CD4-positive, alpha-beta T cell treated with Interferon alpha-2 for 1 hour (primary cell): ENCODE measurements around the gene HAP1.
"Not testable (repeated sequence)": the region's sequence is repeated elsewhere in the genome, so short reads cannot be mapped to it uniquely, and the experiment has no call there.

Source experiments
- DNase-seq, 2 donors: peaks; one replicate each; pipeline ENCODE4 v3.0.0-alpha.2; 2020 to 2022

Gene HAP1

DNA sequence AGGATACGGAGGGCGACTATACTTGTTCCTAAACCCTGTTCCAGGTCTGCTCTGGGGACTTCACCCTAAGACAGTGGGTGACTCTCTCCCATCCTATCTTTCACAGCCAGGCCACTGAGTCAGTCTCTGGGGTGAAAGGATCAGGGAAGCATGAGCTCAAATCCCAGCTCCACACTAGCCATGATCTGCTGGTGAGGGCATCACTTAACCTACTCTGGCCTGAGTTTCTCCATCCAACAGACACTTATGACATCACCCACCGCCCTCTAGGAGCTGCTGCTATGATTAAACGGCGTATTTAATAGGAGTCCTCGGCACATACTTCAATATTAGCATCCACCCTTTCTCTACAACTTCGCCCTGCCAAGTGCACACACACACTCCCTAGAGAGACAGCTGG lies 12.2 kb downstream of the HAP1 start:
- DNase-seq: no peak

GRCh38 chr17:41718287-41718645 lies 16.2 kb downstream of the HAP1 start:
- DNase-seq: no peak

DNA sequence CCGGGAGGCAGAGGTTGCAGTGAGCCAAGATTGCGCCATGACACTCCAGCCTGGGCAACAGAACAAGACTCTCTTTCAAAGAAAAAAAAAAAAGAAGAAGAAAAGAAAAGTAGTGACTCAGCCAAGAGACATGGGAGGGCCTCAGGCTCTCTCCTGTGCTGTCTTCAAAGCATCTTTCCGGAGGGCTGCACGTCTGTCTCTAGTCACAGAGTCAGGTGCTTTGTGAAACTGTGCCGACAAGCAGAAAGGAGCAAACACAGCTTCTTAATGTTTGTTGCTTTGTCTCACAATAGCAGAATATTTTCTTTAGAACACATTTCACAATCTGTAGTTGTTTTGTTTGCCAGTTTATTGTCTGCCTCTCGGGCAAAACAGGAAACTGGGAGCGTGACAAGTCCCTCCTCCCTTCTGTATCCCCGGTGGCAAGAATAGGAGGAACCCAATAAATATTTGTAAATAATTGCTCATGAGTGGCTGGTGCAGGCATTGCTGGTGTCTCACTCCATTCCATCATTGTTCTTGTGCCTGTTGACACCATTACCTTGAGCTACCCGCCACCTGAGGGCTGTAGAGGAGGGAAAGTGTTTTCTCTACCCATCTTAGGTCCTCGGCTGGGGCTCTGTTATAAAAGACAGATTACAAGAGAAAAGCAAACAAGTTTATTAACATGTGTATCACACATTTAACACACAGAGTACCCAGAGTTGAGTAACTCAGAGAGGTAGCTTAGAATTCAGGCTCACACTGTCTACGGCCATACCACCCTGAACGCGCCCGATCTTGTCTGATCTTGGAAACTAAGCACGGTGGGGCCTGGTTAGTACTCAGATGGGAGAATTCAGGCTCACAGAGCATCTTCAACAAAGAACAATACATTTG lies 16.8 kb downstream of the HAP1 start:
- DNase-seq: no peak

DNA sequence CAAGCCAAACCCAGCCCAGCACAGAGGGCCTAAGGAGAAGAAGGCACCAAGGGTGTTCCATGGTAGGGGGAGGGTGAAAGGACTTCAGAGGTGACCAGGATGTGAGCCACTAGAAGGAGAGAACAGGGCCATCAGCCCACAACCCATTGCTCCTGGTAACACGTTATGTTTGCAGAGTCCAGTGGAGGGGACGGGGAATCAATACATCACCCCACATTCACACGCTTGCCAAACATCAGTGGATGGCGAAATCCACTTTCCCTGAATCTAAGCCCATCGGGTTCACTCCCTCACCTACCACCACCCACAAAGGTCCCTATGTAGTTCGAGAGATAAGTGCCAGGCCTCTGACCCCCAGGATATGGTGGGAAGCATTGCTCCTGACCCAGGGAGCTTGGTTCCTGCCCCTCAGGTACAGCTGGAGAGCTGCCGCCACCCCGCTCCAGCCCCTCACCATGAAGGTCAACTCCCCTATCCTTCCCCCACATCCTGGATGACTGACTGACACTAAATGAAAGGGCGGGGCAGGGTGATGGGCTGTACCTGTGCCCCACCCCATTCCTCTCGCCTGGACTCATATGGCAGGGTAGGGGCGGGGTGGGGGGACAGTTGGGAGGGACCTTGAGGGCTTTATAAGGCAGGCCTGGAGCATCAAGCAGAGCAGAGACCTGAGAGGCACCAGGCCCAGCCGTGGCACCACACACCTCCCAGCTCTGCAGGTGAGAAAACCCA lies 22.6 kb downstream of the HAP1 start, which contains the start of gene GAST:
Gene GAST, plus strand, starts transcription at position 663 of the 732 bp plus-strand sequence. CDS start 3,106 bp downstream, outside the sequence.
- no peak for DNase-seq

- no peak for DNase-seq
These were observed 23.9 kb downstream of the HAP1 start for GRCh38 chr17:41710472-41711090.

- no peak for DNase-seq
These were observed 26.4 kb downstream of the HAP1 start for GRCh38 chr17:41707803-41708669.

DNA sequence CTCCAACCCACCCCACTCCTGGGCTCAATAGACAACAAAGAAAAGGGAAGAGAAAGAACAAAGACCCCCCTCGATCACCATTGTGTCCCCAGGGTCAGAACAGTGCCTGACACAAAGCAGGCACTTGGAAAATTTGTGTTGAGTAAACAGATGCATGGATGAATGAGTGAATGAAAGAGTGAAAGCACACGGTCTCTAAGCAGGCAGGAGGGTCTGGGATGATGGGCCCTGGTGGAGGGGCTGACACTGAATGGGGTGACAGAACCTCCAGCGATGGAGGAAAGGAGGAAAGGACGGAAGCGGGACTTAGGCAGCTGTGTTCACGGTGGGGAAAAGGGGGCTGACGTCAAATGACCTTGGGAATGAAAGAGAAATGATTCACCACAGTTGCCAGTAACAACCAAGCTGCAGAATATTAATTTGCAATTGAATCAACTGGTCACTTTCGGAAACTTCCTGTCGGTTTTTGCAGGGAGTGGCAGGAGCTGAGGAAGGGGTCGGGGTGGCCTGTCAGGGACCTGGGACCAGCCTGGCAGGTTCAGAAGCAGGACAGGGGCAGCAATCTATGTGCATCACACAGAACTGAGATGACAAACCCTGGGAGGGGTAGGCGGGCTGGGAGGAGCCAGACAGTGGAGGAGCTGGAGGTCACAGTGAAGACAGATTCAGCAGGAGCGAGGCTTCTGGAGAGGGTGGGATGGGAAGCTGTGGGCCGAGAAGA lies 29.0 kb downstream of the HAP1 start:
- no peak for DNase-seq

DNA sequence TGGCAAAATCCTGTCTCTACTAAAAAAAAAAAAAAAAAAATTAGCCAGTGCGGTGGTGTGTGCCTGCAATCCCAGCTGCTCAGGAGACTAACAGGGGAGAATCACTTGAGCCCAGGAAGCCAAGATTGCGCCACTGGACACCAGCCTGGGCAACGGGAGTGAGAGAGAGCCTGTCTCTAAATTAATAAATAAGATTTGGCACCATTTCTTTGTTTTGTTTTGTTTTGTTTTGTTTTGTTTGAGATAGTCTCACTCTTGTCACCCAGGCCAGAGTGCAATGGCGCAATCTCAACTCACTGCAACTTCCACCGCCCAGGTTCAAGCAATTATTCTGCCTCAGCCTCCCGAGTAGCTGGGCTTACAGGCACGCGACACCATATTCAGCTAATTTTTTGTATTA lies 31.7 kb downstream of the HAP1 start:
- DNase-seq: no peak

- not testable (repeated sequence) for DNase-seq
These were observed 33.6 kb downstream of the HAP1 start for GRCh38 chr17:41700843-41701242.

- no peak for DNase-seq
These were observed 37.1 kb downstream of the HAP1 start for GRCh38 chr17:41697122-41697962.

- DNase-seq: peak; percentile 78 to 85
These were observed 38.3 kb downstream of the HAP1 start for GRCh38 chr17:41695954-41696757.

DNA sequence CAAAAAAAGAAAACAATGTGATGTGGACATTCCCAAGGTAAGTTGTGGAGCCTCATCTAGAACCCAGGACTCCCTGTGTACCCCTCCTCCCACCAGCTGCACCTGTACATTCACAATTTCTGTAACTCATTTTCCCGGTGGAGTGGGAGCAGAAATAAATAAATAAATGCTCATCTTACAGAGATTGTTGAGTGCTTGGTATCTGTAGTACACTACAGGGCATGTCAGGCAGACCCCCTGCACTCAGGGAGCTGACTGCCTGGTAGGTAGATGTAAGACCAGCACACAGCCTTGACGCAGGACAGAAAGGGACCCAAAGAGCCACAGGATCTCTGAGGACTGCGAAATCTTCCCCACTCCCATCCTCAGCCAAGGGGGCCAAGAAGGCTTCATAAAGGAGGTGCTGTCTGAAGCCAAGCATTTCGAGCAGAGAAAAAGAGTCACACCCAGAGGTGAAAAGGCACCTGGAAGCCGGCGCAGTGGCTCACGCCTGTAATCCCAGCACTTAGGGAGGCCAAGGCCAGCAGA lies 39.2 kb downstream of the HAP1 start:
- DNase-seq: no peak

DNA sequence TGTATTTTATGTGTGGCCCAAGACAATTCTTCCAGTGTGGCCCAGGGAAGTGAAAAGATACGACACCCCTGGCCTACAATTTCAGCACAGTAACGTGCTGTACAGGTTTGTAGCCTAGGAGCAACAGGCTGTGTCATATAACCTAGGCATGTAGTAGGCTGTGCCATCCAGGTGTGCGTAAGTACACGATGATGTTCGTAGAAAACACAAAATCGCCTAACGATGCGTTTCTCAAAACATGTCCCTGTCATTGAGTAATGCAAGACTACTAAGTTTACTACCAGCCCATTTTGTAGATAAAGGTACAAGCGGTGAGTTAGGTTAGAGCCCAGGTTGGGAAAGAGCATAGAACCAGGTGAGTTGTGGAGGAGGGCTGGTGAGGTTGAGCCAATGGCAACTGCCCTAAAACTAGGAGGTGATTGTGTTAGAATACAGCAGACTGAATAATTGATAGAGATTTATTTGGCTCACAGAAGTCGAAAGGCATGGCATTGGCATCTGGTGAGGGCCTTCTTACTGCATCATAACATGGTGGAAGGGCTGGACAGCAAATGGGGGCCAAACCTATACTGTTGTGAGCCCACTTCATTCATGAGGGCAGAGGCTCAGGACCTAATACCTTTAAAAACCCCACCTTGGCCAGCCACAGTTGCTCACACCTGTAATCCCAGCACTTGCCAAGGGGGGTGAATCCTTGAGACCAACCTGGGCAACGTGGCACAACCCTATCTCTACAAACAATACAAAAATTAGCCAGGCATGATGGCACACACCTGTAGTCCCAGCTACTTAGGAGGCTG lies 41.5 kb downstream of the HAP1 start:
- DNase-seq: peak; percentile 7 to 44

DNA sequence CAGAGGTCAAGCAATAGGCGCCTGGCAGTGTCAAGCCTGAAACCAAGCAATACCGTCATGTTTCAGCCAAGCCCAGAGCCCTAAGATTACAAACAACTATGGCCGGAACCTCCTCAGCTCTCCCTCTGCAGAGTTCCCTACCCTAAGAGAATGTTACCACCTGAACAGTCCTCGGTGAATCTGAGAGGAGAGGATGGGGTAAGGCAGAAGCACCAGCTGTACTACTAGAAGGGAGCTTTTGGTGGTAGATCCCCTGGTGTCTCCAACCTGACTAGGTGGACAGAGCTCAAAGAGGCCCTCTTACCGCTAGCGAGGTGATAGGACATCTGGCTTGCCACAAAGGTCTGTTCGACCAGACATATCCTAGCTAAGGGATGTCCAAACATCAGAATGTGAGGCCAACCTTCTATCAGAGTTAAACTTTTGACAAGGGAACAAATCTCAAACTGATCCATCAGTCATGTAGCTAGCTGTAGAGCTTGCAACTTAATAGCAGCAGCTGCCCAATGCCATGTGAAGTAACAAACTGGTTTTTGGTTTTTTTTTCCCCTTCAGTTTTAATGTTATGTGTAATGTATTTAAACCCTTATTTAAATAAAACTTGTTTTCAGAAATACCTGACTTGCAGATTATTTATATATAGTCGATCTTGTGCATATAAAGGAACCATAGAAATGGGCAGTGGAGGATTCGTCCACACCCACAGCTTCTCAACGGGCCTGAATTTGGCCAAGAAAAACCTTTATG lies 43.2 kb downstream of the HAP1 start:
- peak; percentile 7 to 48 for DNase-seq

DNA sequence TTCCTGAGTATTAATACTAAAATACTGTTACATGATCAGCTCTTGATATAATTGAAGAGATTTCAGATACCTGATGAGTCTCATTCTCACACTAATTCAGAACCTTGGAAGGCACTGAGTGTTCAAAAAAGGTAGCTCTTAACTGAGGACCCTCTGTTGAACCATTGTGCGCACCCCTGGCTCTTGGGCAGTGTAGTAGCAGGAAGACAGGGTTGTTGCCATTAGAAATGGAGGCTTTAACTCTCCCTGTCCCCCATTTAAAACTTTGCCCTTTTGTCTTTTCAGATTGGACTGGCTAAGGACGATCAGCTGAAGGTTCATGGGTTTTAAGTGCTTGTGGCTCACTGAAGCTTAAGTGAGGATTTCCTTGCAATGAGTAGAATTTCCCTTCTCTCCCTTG lies 43.9 kb downstream of the HAP1 start:
- no peak for DNase-seq

- peak; percentile 62 to 77 for DNase-seq
These were observed 44.7 kb downstream of the HAP1 start for GRCh38 chr17:41689497-41690299.
